A673 (cell line): ENCODE data around the gene PDE9A.

Experiments used
- CTCF ChIP-seq: fragments of 300-800, 200-600 bp; sonication (generic); conservative IDR thresholded peaks from 2 replicates; pipeline ENCODE4 v1.5.1; 2017; ENCODE audit warnings: low read depth, mild to moderate bottlenecking, antibody characterized with exemption, low read length, moderate library complexity, mixed read lengths
- EZH2 ChIP-seq: fragments of 200-600 bp; sonication (generic); IDR thresholded peaks from 2 replicates; pipeline ENCODE4 v1.6.1; 2017; ENCODE audit warnings: borderline replicate concordance, low read depth, mild to moderate bottlenecking, mixed read lengths, antibody characterized with exemption, low read length; ENCODE audit not compliant: poor library complexity, severe bottlenecking

- TF ChIP-seq CTCF (no peak), EZH2 (no peak)
These were observed 103.3 kb downstream of the PDE9A start for GRCh38 chr21:42756580-42757250.
